ENCODE data around the gene BCAP31.

- TF ChIP-seq ZNF274 (IDR thresholded peaks at IDR 0.05; ENCODE audit: low read depth, low read length) (no peak), YY1 (IDR thresholded peaks at IDR 0.05; ENCODE audit: insufficient read depth, insufficient read length) (no peak)
Measured at GRCh38 chrX:153772316-153773217, 48.4 kb upstream of the BCAP31 start.
